Measurements from ENCODE around the gene CMIP. TPM values are rescaled to one million over a fixed set of nuclear protein-coding genes. Genes with fewer than 3 reads are reported as not detected.

The CMIP gene
- polyA plus RNA-seq, 1 experiment: 2.7 TPM

DNA sequence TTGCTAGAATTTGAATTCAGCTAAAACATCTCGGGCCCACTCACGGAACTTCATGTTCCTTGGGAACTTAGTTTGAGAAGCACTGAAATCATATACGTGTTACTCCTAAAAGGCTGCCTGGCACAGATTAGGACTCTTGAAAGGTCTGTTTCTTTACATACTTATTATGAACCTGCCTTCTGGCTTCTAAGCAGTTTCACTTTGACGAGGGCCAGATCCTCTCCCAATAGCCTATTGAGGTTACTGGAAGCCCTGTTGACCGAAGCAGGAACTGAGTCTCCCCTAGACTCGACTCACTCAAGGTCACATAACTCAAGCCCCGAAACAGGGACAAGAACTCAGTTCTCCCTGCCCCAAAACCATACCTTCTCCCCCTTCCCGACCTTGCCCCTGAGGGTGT is 212.6 kb downstream of the CMIP start:
- ChIA-PET POLR2A (no interaction called here), CTCF (no interaction called here)
- Histone ChIP-seq H3K27ac (ENCODE audit: low read depth, low read length) (no peak overlapping the region), H3K27me3 (ENCODE audit: control insufficient read depth, insufficient read depth, low read length) (no peaks in the 10 kb centered on the region), H3K9me3 (ENCODE audit: control insufficient read depth, insufficient read depth, low read length) (no peaks in the 10 kb centered on the region; the same call in 1 of the 2 replicates), H3K4me3 (ENCODE audit: low read depth, low read length) (no peak overlapping the region)
- TF ChIP-seq CTCF (IDR thresholded peaks at IDR 0.05; ENCODE audit: low read depth, low read length): no peak
- no peak for DNase-seq (ENCODE audit: low read depth, low spot score)

GRCh38 chr16:81657781-81658180 is 213.2 kb downstream of the CMIP start:
- Histone ChIP-seq H3K27ac (ENCODE audit: low read depth, low read length) (no peak overlapping the region), H3K4me3 (ENCODE audit: low read depth, low read length) (no peak overlapping the region), H3K9me3 (ENCODE audit: control insufficient read depth, insufficient read depth, low read length) (no peaks in the 10 kb centered on the region; the same call in 1 of the 2 replicates), H3K27me3 (ENCODE audit: control insufficient read depth, insufficient read depth, low read length) (no peaks in the 10 kb centered on the region)
- POLR2A ChIA-PET: no interaction called here
- CTCF ChIA-PET: no interaction called here
- DNase-seq (ENCODE audit: low read depth, low spot score): no peak
- TF ChIP-seq CTCF (IDR thresholded peaks at IDR 0.05; ENCODE audit: low read depth, low read length): no peak

GRCh38 chr16:81658373-81658772 is 213.8 kb downstream of the CMIP start:
- TF ChIP-seq CTCF (IDR thresholded peaks at IDR 0.05; ENCODE audit: low read depth, low read length): no peak
- no peaks in the 10 kb centered on the region for H3K27me3 ChIP-seq (ENCODE audit: control insufficient read depth, insufficient read depth, low read length)
- H3K4me3 ChIP-seq (ENCODE audit: low read depth, low read length): no peak overlapping the region
- H3K9me3 ChIP-seq (ENCODE audit: control insufficient read depth, insufficient read depth, low read length): no peaks in the 10 kb centered on the region; the same call in 1 of the 2 replicates
- POLR2A ChIA-PET: no interaction called here
- CTCF ChIA-PET: interaction anchor here (0.5 kb wide), 1 partner anchor 273 kb away, joined by 3 read pairs; no protein-coding TSS in a partner anchor
- no peak overlapping the region for H3K27ac ChIP-seq (ENCODE audit: low read depth, low read length)
- no peak for DNase-seq (ENCODE audit: low read depth, low spot score)

DNA sequence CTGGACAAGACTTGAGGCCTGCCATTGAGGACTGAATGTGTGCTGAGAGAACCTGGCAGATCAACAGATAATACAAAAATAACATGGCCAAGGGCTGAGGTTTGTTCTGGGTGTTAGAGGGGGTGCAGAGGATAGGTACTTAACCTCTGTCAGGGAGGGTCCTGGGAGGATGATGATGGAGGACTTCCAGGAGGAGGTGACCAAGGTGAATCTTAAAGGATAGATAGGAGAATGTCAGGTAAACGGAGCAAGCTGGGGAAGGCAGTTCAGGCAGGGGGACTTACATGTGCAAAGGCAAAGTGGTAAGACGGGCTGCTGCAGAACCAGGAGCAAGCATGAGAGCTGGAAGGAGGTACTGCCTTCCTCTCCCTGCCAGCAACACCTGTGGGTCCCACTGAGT is 214.6 kb downstream of the CMIP start:
- no peaks in the 10 kb centered on the region for H3K27me3 ChIP-seq (ENCODE audit: control insufficient read depth, insufficient read depth, low read length)
- ChIA-PET CTCF (interaction anchor here (0.5 kb wide), 1 partner anchor 274 kb away, joined by 3 read pairs; no protein-coding TSS in a partner anchor), POLR2A (no interaction called here)
- no peaks in the 10 kb centered on the region; the same call in 1 of the 2 replicates for H3K9me3 ChIP-seq (ENCODE audit: control insufficient read depth, insufficient read depth, low read length)
- no peak for DNase-seq (ENCODE audit: low read depth, low spot score)
- TF ChIP-seq CTCF (IDR thresholded peaks at IDR 0.05; ENCODE audit: low read depth, low read length): no peak
- no peak overlapping the region for H3K4me3 ChIP-seq (ENCODE audit: low read depth, low read length)
- no peak overlapping the region for H3K27ac ChIP-seq (ENCODE audit: low read depth, low read length)

- no peak overlapping the region for H3K4me3 ChIP-seq (ENCODE audit: low read depth, low read length)
- H3K27me3 ChIP-seq (ENCODE audit: control insufficient read depth, insufficient read depth, low read length): no peaks in the 10 kb centered on the region
- no peak overlapping the region for H3K27ac ChIP-seq (ENCODE audit: low read depth, low read length)
- H3K9me3 ChIP-seq (ENCODE audit: control insufficient read depth, insufficient read depth, low read length): no peaks in the 10 kb centered on the region; the same call in 1 of the 2 replicates
- no peak for TF ChIP-seq CTCF (IDR thresholded peaks at IDR 0.05; ENCODE audit: low read depth, low read length)
- POLR2A ChIA-PET: interaction anchor here (0.6 kb wide), 1 partner anchor 228 kb away, joined by 3 read pairs; no protein-coding TSS in a partner anchor
- no peak for DNase-seq (ENCODE audit: low read depth, low spot score)
- CTCF ChIA-PET: no interaction called here
Observed at GRCh38 chr16:81661082-81661481, 216.5 kb downstream of the CMIP start.
